ENCODE measurements around the gene TBPL1. TPM values are rescaled to one million over a fixed set of nuclear protein-coding genes. Genes with fewer than 3 reads are reported as not detected.
A peak's percentile ranks its signal among the peaks of the same experiment; 100 is the strongest.
"Not testable (repeated sequence)": the region's sequence is repeated elsewhere in the genome, so short reads cannot be mapped to it uniquely, and the experiment has no call there.

The TBPL1 gene
- total RNA-seq, 2 experiments from 2014 or later, result 32.2 to 33.9 TPM

GRCh38 chr6:133936352-133936751 is 16.7 kb upstream of the TBPL1 start:
- CTCF ChIA-PET, result interaction anchor here (1.3 to 2.7 kb wide), 4 partner anchors 13 to 171 kb away, joined by 4 to 19 read pairs (median 5); no protein-coding TSS in a partner anchor
- H3K36me3 Mint-ChIP-seq (ENCODE audit: low read depth); H3K27ac Mint-ChIP-seq; H3K4me1 Mint-ChIP-seq; intact Hi-C loops (cut with DNase I, micrococcal nuclease); DNase-seq; POLR2A ChIA-PET; ATAC-seq; H3K9me3 Mint-ChIP-seq (ENCODE audit: low read depth); H3K4me3 Mint-ChIP-seq: not testable (repeated sequence)
- H3K27me3 Mint-ChIP-seq, result peaks cover 38% of the 10 kb centered on the region

DNA sequence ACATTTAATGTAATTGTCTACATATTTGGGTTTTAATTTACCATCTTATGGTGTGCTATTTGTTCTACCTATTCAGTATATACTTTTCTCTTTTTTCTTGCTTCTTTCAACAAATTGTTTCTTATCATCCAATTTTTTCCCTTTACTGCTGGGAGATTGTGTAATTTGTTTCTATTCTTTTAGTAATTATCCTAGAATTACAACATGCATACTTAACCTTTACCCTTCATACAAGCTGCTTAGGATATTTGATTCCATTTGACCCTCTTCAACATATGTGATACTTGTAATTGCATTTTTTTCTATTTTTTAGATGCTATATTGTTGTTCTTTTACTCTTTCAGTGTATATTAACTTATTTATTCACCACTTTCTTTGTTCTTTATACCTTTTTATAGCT is 15.1 kb upstream of the TBPL1 start:
- intact Hi-C loops (cut with DNase I, micrococcal nuclease), result no loop called here
- H3K27ac Mint-ChIP-seq, result no peak overlapping the region
- no peak for ATAC-seq
- H3K27me3 Mint-ChIP-seq, result peaks cover 26% of the 10 kb centered on the region
- DNase-seq, result no peak
- H3K4me3 Mint-ChIP-seq, result no peak overlapping the region
- H3K9me3 Mint-ChIP-seq (ENCODE audit: low read depth), result peaks cover 5% of the 10 kb centered on the region
- POLR2A ChIA-PET, result no interaction called here
- CTCF ChIA-PET, result interaction anchor here (1.3 to 2.7 kb wide), 4 partner anchors 14 to 159 kb away, joined by 4 to 19 read pairs (median 6); no protein-coding TSS in a partner anchor
- H3K4me1 Mint-ChIP-seq, result no peaks in the 10 kb centered on the region
- no peaks in the 10 kb centered on the region for H3K36me3 Mint-ChIP-seq (ENCODE audit: low read depth)

GRCh38 chr6:133938533-133938932 is 14.5 kb upstream of the TBPL1 start:
- Mint-ChIP-seq H3K9me3 (ENCODE audit: low read depth) (peaks cover 1% of the 10 kb centered on the region), H3K4me3 (no peak overlapping the region), H3K27ac (no peak overlapping the region), H3K27me3 (peaks cover 22% of the 10 kb centered on the region), H3K36me3 (ENCODE audit: low read depth) (no peaks in the 10 kb centered on the region), H3K4me1 (no peaks in the 10 kb centered on the region)
- intact Hi-C loops (cut with DNase I, micrococcal nuclease), result no loop called here
- ChIA-PET CTCF (interaction anchor here (1.3 to 2.7 kb wide), 2 partner anchors 15 to 34 kb away, joined by 6 to 19 read pairs; no protein-coding TSS in a partner anchor), POLR2A (no interaction called here)
- DNase-seq (no peak), ATAC-seq (no peak)

GRCh38 chr6:133939778-133940667 is 13.0 kb upstream of the TBPL1 start:
- ChIA-PET CTCF (interaction anchor here (1.2 to 3.2 kb wide), 4 partner anchors 8 to 157 kb away, joined by 3 to 16 read pairs (median 4); no protein-coding TSS in a partner anchor), POLR2A (no interaction called here)
- no peaks in the 10 kb centered on the region for H3K4me1 Mint-ChIP-seq
- intact Hi-C loops (cut with DNase I, micrococcal nuclease), result no loop called here
- ATAC-seq (no peak), DNase-seq (no peak)
- no peaks in the 10 kb centered on the region for H3K9me3 Mint-ChIP-seq (ENCODE audit: low read depth)
- no peak overlapping the region for H3K4me3 Mint-ChIP-seq
- peaks cover 12% of the 10 kb centered on the region for H3K27me3 Mint-ChIP-seq
- H3K27ac Mint-ChIP-seq, result no peak overlapping the region
- no peaks in the 10 kb centered on the region for H3K36me3 Mint-ChIP-seq (ENCODE audit: low read depth)

- CTCF ChIA-PET, result interaction anchor here (0.6 to 3.5 kb wide), 9 partner anchors 11 to 1152 kb away, joined by 3 to 10 read pairs (median 3); no protein-coding TSS in a partner anchor
- no peaks in the 10 kb centered on the region for H3K9me3 Mint-ChIP-seq (ENCODE audit: low read depth)
- intact Hi-C loops (cut with DNase I, micrococcal nuclease), result no loop called here
- DNase-seq (peak; percentile 14), ATAC-seq (no peak)
- no peak overlapping the region for H3K27ac Mint-ChIP-seq
- H3K4me1 Mint-ChIP-seq, result no peaks in the 10 kb centered on the region
- H3K27me3 Mint-ChIP-seq, result peaks cover 2% of the 10 kb centered on the region
- POLR2A ChIA-PET, result no interaction called here
- no peak overlapping the region for H3K4me3 Mint-ChIP-seq
- no peaks in the 10 kb centered on the region for H3K36me3 Mint-ChIP-seq (ENCODE audit: low read depth)
Observed at GRCh38 chr6:133945158-133945557, 7.9 kb upstream of the TBPL1 start.

DNA sequence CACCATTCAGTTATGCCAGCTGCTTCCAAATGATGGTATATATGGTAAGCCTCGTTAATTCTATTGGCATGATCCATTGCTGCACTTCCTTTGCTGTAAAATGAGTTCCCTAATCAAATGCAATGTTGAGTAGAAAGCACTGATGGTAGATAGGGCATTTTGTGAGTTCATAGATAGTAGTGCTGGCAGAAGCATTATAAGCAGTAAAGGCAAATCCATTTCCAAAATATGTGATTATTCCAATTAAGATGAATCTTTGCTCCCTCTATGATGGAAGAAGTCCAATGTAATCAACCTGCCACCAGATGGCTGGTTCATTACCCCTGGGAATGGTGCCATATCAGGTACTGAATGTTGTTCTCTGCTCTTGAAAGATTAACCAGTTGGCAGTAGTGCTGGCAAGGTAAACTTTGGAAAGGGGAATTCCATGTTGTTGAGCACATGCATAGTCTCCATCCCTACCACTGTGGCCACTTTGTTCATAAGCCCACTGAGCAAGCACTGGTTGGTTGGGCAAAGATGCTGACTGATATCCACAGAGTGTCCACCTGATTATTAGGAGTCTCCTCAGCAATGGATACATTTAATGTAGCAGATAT is 5.6 kb upstream of the TBPL1 start:
- no peaks in the 10 kb centered on the region for H3K9me3 Mint-ChIP-seq (ENCODE audit: low read depth)
- H3K27me3 Mint-ChIP-seq, result no peaks in the 10 kb centered on the region
- peaks cover 5% of the 10 kb centered on the region for H3K4me1 Mint-ChIP-seq
- POLR2A ChIA-PET, result no interaction called here
- no peak overlapping the region for H3K4me3 Mint-ChIP-seq
- intact Hi-C loops (cut with DNase I, micrococcal nuclease), result no loop called here
- H3K36me3 Mint-ChIP-seq (ENCODE audit: low read depth), result no peaks in the 10 kb centered on the region
- no peak for DNase-seq
- ATAC-seq, result no peak
- H3K27ac Mint-ChIP-seq, result no peak overlapping the region
- CTCF ChIA-PET, result interaction anchor here (1.9 to 2.8 kb wide), 2 partner anchors 24 to 150 kb away, joined by 8 to 9 read pairs; no protein-coding TSS in a partner anchor

DNA sequence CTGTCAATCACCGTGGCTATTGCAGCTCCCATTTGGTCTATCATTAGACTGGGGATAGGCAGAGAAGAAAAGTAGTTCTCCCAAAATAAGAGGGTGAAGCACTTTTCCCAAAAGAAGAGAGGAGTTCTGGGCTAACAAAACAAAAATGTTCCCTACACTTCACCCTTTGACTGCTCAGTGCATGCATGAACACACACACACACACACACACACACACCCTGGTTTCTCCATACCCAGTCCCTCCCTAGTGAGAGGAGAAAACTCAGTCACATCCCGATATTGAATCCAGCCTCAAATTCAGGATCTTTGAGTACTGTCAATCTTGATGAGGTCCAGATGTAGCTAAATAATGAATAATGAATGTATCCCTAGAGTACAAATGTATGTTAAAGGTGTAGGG is 4.6 kb upstream of the TBPL1 start:
- H3K27ac Mint-ChIP-seq, result no peak overlapping the region
- intact Hi-C loops (cut with DNase I, micrococcal nuclease), result no loop called here
- H3K27me3 Mint-ChIP-seq, result no peaks in the 10 kb centered on the region
- no peaks in the 10 kb centered on the region for H3K36me3 Mint-ChIP-seq (ENCODE audit: low read depth)
- CTCF ChIA-PET, result interaction anchor here (0.7 to 2.3 kb wide), 3 partner anchors 25 to 129 kb away, joined by 6 to 15 read pairs (median 7); no protein-coding TSS in a partner anchor
- ATAC-seq (no peak), DNase-seq (no peak)
- POLR2A ChIA-PET, result no interaction called here
- H3K9me3 Mint-ChIP-seq (ENCODE audit: low read depth), result no peaks in the 10 kb centered on the region
- H3K4me3 Mint-ChIP-seq, result no peak overlapping the region
- H3K4me1 Mint-ChIP-seq, result peaks cover 5% of the 10 kb centered on the region

DNA sequence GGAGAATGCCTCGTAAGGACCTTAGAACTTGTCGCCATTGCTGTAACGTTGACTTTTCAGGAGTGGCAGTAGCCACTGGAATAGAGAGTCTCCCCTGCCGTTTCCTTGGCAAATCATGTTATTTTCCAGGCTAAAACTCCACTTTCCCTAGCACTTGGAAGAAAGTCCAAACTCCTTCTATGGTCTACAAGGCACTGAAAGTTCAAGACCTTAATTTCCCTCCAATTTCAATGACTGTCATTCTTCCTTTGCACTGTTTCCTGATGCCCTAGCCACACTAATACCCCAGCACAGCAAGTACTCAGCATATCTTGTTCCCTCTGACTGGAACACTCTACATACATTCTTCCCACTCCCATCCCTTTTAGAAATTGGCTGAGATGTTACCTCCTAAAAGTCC is 1.8 kb upstream of the TBPL1 start:
- Mint-ChIP-seq H3K9me3 (ENCODE audit: low read depth) (no peaks in the 10 kb centered on the region), H3K36me3 (ENCODE audit: low read depth) (no peaks in the 10 kb centered on the region), H3K27ac (peak overlapping the region; percentile 76), H3K4me1 (peaks cover 22% of the 10 kb centered on the region), H3K27me3 (no peaks in the 10 kb centered on the region), H3K4me3 (peak overlapping the region; percentile 98)
- intact Hi-C loops (cut with DNase I, micrococcal nuclease), result loop anchor here (5.0 to 10.0 kb wide), 4 partner anchors 1136 to 1546 kb away; partner anchors contain the start of genes AHI1 (in 1 of the 2), MYB (in 1 of the 2), RPS12 (in 1 of the 2) and SLC18B1 (in 1 of the 2)
- no peak for DNase-seq
- CTCF ChIA-PET, result interaction anchor here (0.9 to 1.7 kb wide), 2 partner anchors 112 to 114 kb away, joined by 4 to 6 read pairs; no protein-coding TSS in a partner anchor
- POLR2A ChIA-PET, result no interaction called here
- ATAC-seq, result no peak

GRCh38 chr6:133951881-133952814 is 876 bp upstream of the TBPL1 start:
- intact Hi-C loops (cut with DNase I, micrococcal nuclease), result loop anchor here (1.0 to 10.0 kb wide), 5 partner anchors 222 to 1545 kb away; partner anchors contain the start of genes AHI1 (in 1 of the 2), MYB (in 1 of the 2), RPS12 (in 1 of the 2) and SLC18B1 (in 1 of the 2)
- peak; percentile 54 for DNase-seq
- no peaks in the 10 kb centered on the region for H3K9me3 Mint-ChIP-seq (ENCODE audit: low read depth)
- ATAC-seq, result peak; percentile 32
- ChIA-PET POLR2A (no interaction called here), CTCF (interaction anchor here (0.7 to 4.6 kb wide), 6 partner anchors 10 to 1148 kb away, joined by 3 to 30 read pairs (median 5); no protein-coding TSS in a partner anchor)
- peaks cover 31% of the 10 kb centered on the region for H3K4me1 Mint-ChIP-seq
- no peaks in the 10 kb centered on the region for H3K27me3 Mint-ChIP-seq
- H3K27ac Mint-ChIP-seq, result peak overlapping the region; percentile 93
- no peaks in the 10 kb centered on the region for H3K36me3 Mint-ChIP-seq (ENCODE audit: low read depth)
- peak overlapping the region; percentile 98 for H3K4me3 Mint-ChIP-seq

DNA sequence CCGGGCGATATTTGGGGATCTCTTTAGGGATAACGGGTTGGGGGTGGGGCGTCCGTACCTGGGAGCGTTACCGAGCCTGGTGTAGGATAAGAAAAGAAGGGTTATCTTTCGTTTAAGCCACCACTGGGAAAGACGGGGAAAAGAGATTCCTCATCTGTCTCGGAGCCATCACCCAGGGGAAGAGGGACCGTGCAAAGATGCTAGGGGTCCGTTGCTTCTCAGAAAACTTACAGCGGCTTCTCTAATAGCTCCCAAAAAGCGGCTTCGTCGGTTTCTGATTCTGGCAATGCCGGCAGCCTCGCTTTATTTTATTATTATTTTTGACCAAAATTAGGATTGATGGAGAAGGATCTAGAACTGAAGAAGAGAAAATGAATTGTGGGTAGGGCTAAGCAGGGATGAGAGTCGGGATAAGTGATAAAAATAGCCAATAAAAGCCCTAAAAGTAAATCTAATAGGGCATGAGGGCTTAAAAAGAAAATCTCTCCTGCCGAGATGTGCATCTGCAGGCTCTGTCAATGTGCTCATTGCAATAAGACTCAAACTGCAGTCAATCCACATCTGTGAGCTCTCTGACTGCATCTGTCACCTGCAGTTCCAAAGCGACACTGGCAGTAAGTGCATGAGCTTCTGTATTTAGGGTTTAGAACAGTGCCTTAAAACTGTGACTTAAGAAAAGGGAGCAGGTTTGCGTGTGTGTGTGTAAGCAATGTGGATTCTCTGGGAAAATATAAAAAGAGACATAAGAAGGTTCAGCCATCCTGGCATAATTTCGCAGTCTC is 801 bp downstream of the TBPL1 start:
- H3K36me3 Mint-ChIP-seq (ENCODE audit: low read depth), result no peaks in the 10 kb centered on the region
- peak overlapping the region; percentile 88 for H3K27ac Mint-ChIP-seq
- ChIA-PET CTCF (interaction anchor here (0.8 to 4.6 kb wide), 7 partner anchors 9 to 30 kb away, joined by 3 to 30 read pairs (median 6); no protein-coding TSS in a partner anchor), POLR2A (no interaction called here)
- DNase-seq (peak; percentile 23), ATAC-seq (no peak)
- no peaks in the 10 kb centered on the region for H3K9me3 Mint-ChIP-seq (ENCODE audit: low read depth)
- H3K4me3 Mint-ChIP-seq, result peak overlapping the region; percentile 98
- intact Hi-C loops (cut with DNase I, micrococcal nuclease), result loop anchor here (1.0 to 10.0 kb wide), 7 partner anchors 10 to 1543 kb away; partner anchors contain the start of genes RPS12 (in 2 of the 2), AHI1 (in 1 of the 2), MYB (in 1 of the 2) and SLC18B1 (in 1 of the 2)
- no peaks in the 10 kb centered on the region for H3K27me3 Mint-ChIP-seq
- H3K4me1 Mint-ChIP-seq, result peaks cover 40% of the 10 kb centered on the region
